ENCODE measurements around the gene BOLA1.
A peak's percentile ranks its signal among the peaks of the same experiment; 100 is the strongest.

Gene BOLA1

GRCh38 chr1:149887456-149888246 is 11.7 kb upstream of the BOLA1 start (continued):
- TF ChIP-seq ZNF239 (tag by site-specific recombination; IDR thresholded peaks at IDR 0.05) = no peak
- TF ChIP-seq ZNF133 (tag by site-specific recombination; IDR thresholded peaks at IDR 0.05) = no peak
- no peak for TF ChIP-seq ZNF768 (tag by site-specific recombination; IDR thresholded peaks at IDR 0.05)
- TF ChIP-seq, protein P1, sequence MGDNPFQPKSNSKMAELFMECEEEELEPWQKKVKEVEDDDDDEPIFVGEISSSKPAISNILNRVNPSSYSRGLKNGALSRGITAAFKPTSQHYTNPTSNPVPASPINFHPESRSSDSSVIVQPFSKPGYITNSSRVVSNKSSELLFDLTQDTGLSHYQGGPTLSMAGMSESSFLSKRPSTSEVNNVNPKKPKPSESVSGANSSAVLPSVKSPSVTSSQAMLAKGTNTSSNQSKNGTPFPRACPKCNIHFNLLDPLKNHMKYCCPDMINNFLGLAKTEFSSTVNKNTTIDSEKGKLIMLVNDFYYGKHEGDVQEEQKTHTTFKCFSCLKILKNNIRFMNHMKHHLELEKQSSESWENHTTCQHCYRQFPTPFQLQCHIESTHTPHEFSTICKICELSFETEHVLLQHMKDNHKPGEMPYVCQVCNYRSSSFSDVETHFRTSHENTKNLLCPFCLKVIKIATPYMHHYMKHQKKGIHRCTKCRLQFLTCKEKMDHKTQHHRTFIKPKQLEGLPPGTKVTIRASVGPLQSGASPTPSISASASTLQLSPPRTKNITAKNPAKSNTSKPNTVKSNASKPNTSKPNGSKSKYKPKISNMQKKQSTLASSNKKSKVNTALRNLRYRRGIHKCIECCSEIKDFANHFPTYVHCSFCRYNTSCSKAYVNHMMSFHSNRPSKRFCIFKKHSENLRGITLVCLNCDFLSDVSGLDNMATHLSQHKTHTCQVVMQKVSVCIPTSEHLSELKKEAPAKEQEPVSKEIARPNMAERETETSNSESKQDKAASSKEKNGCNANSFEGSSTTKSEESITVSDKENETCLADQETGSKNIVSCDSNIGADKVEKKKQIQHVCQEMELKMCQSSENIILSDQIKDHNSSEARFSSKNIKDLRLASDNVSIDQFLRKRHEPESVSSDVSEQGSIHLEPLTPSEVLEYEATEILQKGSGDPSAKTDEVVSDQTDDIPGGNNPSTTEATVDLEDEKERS (tag by site-specific recombination; IDR thresholded peaks at IDR 0.05) = no peak
- TF ChIP-seq, protein P2, sequence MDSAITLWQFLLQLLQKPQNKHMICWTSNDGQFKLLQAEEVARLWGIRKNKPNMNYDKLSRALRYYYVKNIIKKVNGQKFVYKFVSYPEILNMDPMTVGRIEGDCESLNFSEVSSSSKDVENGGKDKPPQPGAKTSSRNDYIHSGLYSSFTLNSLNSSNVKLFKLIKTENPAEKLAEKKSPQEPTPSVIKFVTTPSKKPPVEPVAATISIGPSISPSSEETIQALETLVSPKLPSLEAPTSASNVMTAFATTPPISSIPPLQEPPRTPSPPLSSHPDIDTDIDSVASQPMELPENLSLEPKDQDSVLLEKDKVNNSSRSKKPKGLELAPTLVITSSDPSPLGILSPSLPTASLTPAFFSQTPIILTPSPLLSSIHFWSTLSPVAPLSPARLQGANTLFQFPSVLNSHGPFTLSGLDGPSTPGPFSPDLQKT (IDR thresholded peaks at IDR 0.05; ENCODE audit: borderline replicate concordance, low read depth, low read length) = no peak; the same call in 1 of the 2 replicates
- no peak for TF ChIP-seq ZBTB1 (tag by site-specific recombination; IDR thresholded peaks at IDR 0.05)
- TF ChIP-seq BCL11A (tag by site-specific recombination; IDR thresholded peaks at IDR 0.05; ENCODE audit: low read depth) = no peak
- no peak for TF ChIP-seq ZNF544 (tag by site-specific recombination; IDR thresholded peaks at IDR 0.05)
- TF ChIP-seq ZNF501 (tag by site-specific recombination; IDR thresholded peaks at IDR 0.05) = no peak
- no peak for TF ChIP-seq GLIS2 (tag by site-specific recombination; IDR thresholded peaks at IDR 0.05)
- TF ChIP-seq ZBTB7A (tag by site-specific recombination; IDR thresholded peaks at IDR 0.05; ENCODE audit: low read depth) = 0 out of 2 replicates have a peak, but pooled peaks have one; percentile 21
- no peak for TF ChIP-seq ZNF292 (tag by site-specific recombination; IDR thresholded peaks at IDR 0.05; ENCODE audit: borderline replicate concordance, low read depth)
- no peak for TF ChIP-seq ZBTB8A (tag by site-specific recombination; IDR thresholded peaks at IDR 0.05)
- TF ChIP-seq ZNF514 (tag by site-specific recombination; IDR thresholded peaks at IDR 0.05) = no peak
- no peak for TF ChIP-seq ZNF211 (tag by site-specific recombination; IDR thresholded peaks at IDR 0.05; ENCODE audit: low read depth)
- TF ChIP-seq ZNF626 (tag by site-specific recombination; IDR thresholded peaks at IDR 0.05) = no peak
- TF ChIP-seq, protein P3, sequence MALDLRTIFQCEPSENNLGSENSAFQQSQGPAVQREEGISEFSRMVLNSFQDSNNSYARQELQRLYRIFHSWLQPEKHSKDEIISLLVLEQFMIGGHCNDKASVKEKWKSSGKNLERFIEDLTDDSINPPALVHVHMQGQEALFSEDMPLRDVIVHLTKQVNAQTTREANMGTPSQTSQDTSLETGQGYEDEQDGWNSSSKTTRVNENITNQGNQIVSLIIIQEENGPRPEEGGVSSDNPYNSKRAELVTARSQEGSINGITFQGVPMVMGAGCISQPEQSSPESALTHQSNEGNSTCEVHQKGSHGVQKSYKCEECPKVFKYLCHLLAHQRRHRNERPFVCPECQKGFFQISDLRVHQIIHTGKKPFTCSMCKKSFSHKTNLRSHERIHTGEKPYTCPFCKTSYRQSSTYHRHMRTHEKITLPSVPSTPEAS (tag by site-specific recombination; IDR thresholded peaks at IDR 0.05) = peak; percentile 20; the same call in 1 of the 2 replicates
- no peak for TF ChIP-seq ZNF138 (tag by site-specific recombination; IDR thresholded peaks at IDR 0.05; ENCODE audit: borderline replicate concordance)
- TF ChIP-seq ZNF146 (tag by site-specific recombination; IDR thresholded peaks at IDR 0.05) = no peak
- no peak for TF ChIP-seq ZNF843 (tag by site-specific recombination; IDR thresholded peaks at IDR 0.05)
- TF ChIP-seq ZNF302 (tag by site-specific recombination; IDR thresholded peaks at IDR 0.05; ENCODE audit: low read depth) = no peak
- TF ChIP-seq ZFP69B (tag by site-specific recombination; IDR thresholded peaks at IDR 0.05) = 0 out of 2 replicates have a peak, but pooled peaks have one; percentile 44
- peak; percentile 88 for TF ChIP-seq SP2 (tag by site-specific recombination; IDR thresholded peaks at IDR 0.05)
- no peak for TF ChIP-seq ZNF175 (tag by site-specific recombination; IDR thresholded peaks at IDR 0.05)
- no peak for TF ChIP-seq ZNF10 (tag by site-specific recombination; IDR thresholded peaks at IDR 0.05)
- no peak; the same call in none of the 2 replicates for TF ChIP-seq ZNF341 (tag by site-specific recombination; IDR thresholded peaks at IDR 0.05; ENCODE audit: low read depth)
- no peak for TF ChIP-seq ZNF433 (tag by site-specific recombination; IDR thresholded peaks at IDR 0.05; ENCODE audit: low read depth)
- peak; percentile 51 for TF ChIP-seq PATZ1 (tag by site-specific recombination; IDR thresholded peaks at IDR 0.05)
- TF ChIP-seq ZNF629 (tag by site-specific recombination; IDR thresholded peaks at IDR 0.05) = no peak
- TF ChIP-seq ZNF23 (tag by site-specific recombination; IDR thresholded peaks at IDR 0.05; ENCODE audit: borderline replicate concordance) = no peak
- TF ChIP-seq KLF10 (tag by site-specific recombination; IDR thresholded peaks at IDR 0.05) = no peak
- no peak for TF ChIP-seq ZNF654 (tag by site-specific recombination; IDR thresholded peaks at IDR 0.05; ENCODE audit: low read depth)
- no peak for TF ChIP-seq ZXDB (tag by site-specific recombination; IDR thresholded peaks at IDR 0.05)

All from HEK293 (cell line).